SKM-1 treated with dmso at 0.1 percent for 144 hours (cell line): Measurements from ENCODE around the gene SH3PXD2A.
"Not testable (repeated sequence)": the region's sequence is repeated elsewhere in the genome, so short reads cannot be mapped to it uniquely, and the experiment has no call there.

ENCODE experiments used
- DNase-seq: peaks from one replicate; lab custom pipeline; 2025; ENCODE audit not compliant: unreplicated experiment; lab: John Stamatoyannopoulos, UW

The SH3PXD2A gene

DNA sequence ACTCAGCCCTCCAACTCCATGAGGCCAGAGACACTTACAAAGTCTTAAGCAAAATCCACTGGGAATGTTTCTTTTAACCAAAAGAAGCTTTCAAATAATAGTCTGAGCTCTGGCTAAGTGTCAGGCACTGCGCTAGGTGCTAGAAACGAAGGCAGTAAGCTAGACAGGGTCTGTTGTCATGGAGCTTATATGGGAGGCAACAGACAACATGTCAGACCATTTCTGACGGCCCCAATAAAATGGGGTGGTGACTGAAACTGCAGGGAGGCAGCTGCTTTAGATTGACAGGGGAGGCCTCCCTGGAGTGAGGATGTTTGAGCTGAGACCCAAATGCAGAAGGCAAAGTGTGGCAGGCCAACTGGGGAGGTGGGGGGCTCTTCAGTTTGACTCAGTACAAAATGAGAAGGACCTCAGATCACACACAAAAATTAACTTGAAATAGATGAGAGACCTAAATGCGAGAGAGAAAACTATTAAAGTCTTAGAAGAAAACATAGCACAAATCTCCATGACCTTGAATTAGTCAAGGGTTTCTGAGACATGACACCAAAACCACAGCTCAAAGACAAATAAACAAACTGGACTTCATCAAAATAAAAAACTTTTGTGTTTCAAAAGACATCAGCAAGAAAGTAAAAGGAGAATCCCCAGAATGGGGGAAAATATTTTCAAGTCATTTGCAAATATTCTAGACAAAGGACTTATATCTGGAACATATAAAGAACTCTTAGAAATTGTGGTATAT lies 40.6 kb downstream of the SH3PXD2A start:
- no peak for DNase-seq

GRCh38 chr10:103814105-103814504 lies 41.3 kb downstream of the SH3PXD2A start:
- DNase-seq: no peak

- not testable (repeated sequence) for DNase-seq
These were observed 42.1 kb downstream of the SH3PXD2A start for GRCh38 chr10:103813312-103813711.

DNA sequence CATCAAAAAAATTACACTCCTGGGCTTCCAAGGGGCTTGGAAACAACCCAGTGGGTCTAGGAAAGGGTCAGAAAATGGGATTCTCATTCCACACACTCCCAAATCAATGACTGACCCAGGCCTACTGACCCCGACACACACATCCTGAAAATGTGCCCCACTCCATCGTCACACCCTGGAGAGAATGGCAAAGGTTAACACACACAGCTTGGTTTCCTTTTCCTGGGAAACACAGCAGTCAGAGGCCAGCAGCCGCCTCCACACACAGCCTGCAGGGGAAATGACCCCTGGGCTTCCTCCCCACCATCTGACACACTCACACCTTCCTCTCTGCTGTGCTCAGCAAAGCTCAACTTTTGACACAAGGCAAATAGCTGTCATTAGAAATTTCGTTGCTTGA lies 42.9 kb downstream of the SH3PXD2A start:
- no peak for DNase-seq

GRCh38 chr10:103812004-103812403 lies 43.4 kb downstream of the SH3PXD2A start:
- DNase-seq: no peak

DNA sequence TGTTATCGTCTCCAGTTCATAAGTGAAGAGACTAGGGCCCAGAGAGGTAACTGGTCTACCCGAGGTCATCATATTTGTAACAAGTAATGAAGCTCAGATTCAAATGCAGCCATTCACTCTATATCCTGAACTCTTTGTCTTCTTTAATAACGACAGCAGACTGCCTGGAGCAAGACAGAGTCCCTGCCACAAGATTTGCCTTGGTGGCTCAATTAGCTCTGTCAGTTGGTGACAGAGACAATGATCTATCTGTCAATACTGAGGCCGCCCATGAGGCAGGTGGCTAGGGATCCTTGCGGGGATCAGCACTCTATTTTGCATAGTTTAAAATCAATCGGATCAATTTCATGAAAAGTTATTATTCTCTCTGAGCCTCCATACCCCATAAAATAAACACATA lies 43.9 kb downstream of the SH3PXD2A start:
- DNase-seq: no peak

GRCh38 chr10:103808780-103809179 lies 46.6 kb downstream of the SH3PXD2A start:
- no peak for DNase-seq

GRCh38 chr10:103807996-103808395 lies 47.4 kb downstream of the SH3PXD2A start:
- no peak for DNase-seq

DNA sequence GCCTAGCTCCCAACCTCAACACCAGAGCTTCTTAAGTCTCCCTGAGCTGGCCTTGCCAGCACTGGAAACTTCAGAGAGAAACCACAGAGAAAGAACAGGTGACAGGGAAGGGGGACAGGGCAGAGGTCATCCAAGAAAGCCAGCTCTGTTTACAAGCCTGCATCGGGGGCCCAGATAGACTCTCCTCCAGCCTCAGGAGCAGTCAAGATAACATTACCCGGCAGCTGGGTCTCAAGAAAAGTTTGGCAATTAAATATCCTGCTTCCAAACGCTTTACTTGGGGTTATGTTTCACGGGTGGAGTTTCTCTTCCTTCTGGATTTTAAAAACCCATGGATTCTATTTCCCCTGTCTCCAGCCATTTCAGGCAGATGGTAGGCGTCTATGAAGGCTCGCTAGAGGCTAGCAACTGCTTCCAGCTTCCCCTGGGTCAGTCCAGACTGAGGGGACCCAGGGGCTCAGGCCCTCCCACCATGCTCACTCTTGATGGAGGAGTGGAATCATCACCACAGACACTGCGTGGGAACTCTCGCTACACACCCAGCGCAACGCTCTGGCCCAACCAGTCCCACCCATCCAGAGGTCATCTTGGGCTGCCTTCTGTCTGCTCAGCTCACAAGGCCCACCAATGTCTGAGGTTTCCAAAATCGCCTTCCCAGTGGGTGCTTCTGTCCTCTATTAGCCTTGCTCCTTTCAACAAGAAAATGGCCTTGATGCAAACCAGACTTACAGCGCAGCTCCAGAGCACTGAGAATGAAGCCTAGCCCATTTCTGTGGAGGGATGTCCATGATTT lies 48.8 kb downstream of the SH3PXD2A start:
- no peak for DNase-seq

- no peak for DNase-seq
These were observed 49.6 kb downstream of the SH3PXD2A start for GRCh38 chr10:103805781-103806180.

- DNase-seq: no peak
These were observed 50.5 kb downstream of the SH3PXD2A start for GRCh38 chr10:103804871-103805270.

DNA sequence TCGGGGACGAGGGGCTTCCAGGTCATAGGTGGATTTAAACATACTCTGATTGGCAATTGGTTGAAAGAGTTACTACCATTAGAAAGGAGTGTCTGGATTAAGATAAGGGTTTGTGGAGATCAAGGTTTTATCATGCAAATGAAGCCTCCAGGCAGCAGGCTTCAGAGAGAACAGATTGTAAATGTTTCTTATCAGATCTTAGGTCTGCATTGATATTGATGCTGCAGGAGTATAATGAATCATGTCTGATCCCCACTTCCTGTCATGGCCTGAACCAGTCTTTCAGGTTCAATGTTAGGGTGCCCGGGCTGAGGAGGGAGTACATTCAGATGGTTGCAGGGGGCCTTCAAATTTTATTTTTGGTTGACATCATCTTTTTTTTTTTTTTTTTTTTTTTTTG lies 51.4 kb downstream of the SH3PXD2A start:
- DNase-seq: no peak

- DNase-seq: no peak
These were observed 52.6 kb downstream of the SH3PXD2A start for GRCh38 chr10:103802637-103803353.

GRCh38 chr10:103802081-103802480 lies 53.3 kb downstream of the SH3PXD2A start:
- DNase-seq: no peak

- no peak for DNase-seq
These were observed 54.4 kb downstream of the SH3PXD2A start for GRCh38 chr10:103800789-103801540.

DNA sequence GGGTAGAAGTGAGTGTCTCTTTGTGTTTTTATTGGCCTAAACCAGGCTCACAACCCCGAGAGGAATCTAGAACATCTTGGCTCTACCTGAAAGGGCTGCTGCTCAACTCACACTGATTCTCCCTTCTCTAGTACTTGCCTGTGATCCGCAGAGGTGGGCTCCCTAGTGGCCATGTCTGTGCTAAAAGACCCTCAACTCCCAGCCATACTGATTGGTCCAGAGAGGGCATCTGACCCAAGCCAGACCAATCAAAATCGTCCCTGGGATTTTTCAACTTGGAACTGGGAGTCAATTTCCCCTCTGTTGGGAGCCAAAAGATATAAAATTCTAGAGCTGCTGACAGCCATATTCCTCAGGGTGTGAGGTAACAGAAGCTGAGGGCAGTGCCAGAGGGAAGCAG lies 55.3 kb downstream of the SH3PXD2A start:
- DNase-seq: no peak

DNA sequence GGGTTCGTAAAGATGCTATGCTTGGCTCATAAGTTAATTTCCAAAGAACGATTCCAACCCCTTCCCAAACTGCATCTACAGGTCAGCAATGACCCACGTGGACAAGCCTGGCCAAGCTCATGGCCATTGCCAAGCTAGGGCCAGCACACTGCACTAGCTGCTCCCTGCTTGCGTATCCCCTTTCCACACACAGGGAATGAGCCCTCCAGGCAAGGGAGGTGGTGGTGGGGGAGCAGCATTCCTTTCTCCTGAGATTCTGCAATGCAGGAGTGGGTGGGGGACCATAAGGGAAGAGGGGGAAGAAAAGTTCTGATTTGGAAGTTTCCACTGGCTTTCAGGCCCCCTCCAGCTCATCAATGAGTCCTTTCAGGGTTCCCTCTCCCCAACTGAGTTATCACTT lies 56.0 kb downstream of the SH3PXD2A start:
- no peak for DNase-seq

GRCh38 chr10:103798511-103798910 lies 56.9 kb downstream of the SH3PXD2A start:
- no peak for DNase-seq

DNA sequence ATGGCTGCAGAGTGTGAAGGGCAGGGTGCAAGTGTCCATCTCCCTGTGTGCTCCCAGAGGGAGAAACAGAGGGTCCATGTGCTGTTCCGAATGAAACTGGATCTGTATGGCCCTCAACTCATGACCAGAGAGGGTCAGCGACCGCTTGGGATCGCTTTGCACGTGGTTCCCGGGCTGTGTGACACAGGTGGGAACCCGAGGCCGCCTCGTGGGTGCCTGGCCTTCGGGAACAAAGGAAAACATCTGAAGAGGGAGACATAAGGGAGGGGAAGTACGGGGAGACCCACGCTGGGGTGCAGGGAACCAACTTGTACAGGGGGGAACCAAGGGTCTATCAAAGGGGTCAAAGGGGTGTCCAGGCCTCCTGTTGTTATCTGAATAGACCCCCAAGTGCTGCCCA lies 57.5 kb downstream of the SH3PXD2A start:
- DNase-seq: no peak

DNA sequence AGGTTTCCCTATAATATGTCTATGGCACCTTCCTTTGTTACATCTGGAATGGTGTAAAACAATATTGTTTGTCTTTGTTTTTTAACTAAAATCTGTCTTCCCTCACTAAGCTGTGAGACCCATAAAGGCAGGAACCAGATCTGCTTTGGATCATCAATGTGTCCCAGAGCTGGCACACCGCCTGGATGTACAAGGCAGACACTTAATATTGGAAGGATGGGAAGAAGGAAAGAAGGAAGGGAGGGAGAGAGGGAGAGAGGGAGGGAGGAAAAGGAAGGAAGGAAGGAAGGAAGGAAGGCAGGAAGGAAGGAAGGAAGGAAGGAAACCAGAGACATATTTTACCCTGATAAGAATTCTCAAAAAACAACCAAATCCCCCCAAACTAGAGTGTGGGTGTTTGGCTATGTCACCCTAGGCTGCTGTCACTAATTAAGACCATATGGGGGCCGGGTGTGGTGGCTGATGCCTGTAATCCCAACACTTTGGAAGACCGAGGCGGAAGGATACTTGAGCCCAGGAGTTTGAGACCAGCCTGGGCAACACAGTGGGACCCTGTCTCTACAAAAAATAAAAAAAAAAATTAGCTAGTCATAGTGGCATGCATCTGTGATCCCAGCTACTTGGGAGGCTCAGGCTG lies 59.6 kb downstream of the SH3PXD2A start:
- DNase-seq: no peak

GRCh38 chr10:103794996-103795395 lies 60.4 kb downstream of the SH3PXD2A start:
- DNase-seq: no peak
